AG04449 (cell line): ENCODE data around the gene GALK1.

Experiments used
- CTCF ChIA-PET: fragments of 350-600 bp; formaldehyde crosslinking; extraction: SDS; loops from one replicate; lab custom pipeline; 2021; ENCODE audit warnings: antibody characterized with exemption; lab: Yijun Ruan, JAX
- POLR2A ChIA-PET: fragments of 400-600, 350-600 bp; formaldehyde crosslinking; extraction: SDS; loops from one replicate; lab custom pipeline; 2020; ENCODE audit warnings: antibody characterized with exemption, inconsistent platforms; lab: Yijun Ruan, JAX
- DNase-seq: peaks from one replicate; pipeline ENCODE4 v3.0.0-alpha.2; 2010; ENCODE audit warnings: low read depth, low spot score
- H3K4me3 ChIP-seq: 2 replicates; pipeline ENCODE4 v1.5.1; 2011; ENCODE audit warnings: low read depth, mild to moderate bottlenecking, control low read depth, low read length
- TF ChIP-seq, protein P1 (sequence below): IDR thresholded peaks from one replicate; pipeline ENCODE4 v1.5.1; 2011; ENCODE audit warnings: mild to moderate bottlenecking, moderate library complexity, low read length, control low read depth, inconsistent platforms; ENCODE audit not compliant: insufficient read depth; ENCODE audit errors: missing control alignments

The GALK1 gene

DNA sequence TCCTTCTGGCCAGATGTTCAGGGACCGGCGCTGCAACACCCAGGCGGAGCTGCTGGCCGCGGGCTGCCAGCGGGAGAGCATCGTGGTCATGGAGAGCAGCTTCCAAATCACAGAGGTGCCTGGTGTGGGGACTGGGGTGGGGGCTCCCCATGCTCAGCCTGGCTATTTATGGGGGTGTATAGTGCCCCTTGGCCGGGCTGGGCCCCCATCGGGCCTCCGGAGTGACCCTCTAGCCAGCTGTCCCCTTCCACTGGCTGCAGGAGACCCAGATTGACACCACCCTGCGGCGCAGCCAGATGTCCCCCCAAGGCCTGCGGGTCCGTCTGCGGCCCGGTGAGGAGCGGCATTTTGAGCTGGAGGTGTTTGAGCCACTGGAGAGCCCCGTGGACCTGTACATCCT is 37.6 kb downstream of the GALK1 start:
- no peak for DNase-seq
- TF ChIP-seq, protein P1, sequence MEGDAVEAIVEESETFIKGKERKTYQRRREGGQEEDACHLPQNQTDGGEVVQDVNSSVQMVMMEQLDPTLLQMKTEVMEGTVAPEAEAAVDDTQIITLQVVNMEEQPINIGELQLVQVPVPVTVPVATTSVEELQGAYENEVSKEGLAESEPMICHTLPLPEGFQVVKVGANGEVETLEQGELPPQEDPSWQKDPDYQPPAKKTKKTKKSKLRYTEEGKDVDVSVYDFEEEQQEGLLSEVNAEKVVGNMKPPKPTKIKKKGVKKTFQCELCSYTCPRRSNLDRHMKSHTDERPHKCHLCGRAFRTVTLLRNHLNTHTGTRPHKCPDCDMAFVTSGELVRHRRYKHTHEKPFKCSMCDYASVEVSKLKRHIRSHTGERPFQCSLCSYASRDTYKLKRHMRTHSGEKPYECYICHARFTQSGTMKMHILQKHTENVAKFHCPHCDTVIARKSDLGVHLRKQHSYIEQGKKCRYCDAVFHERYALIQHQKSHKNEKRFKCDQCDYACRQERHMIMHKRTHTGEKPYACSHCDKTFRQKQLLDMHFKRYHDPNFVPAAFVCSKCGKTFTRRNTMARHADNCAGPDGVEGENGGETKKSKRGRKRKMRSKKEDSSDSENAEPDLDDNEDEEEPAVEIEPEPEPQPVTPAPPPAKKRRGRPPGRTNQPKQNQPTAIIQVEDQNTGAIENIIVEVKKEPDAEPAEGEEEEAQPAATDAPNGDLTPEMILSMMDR: no peak
- ChIA-PET POLR2A (no interaction called here), CTCF (interaction anchor here (1.0 to 1.9 kb wide), 5 partner anchors 9 to 94 kb away, joined by 3 to 12 read pairs (median 3); partner anchors contain the start of gene SMIM5)
- no peak overlapping the region for H3K4me3 ChIP-seq

DNA sequence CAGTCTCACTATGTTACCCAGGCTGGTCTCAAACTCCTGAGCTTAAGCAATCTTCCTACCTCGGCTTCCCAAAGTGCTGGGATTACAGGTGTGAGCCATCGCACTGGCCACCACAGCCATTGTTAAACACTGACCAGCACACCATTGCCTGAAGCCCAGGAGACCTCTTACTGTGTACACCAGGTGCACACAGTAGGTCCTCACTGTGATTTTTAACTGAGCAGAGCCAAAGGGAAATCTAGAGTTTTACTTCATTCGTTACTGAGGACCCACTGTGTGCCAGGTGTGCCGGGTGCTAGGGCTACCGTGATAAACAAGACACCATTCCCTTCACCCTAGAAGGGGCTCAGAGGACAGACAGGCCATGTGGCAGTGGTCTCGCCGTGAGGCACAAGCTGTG is 39.5 kb downstream of the GALK1 start:
- DNase-seq: no peak
- no peak overlapping the region for H3K4me3 ChIP-seq
- ChIA-PET POLR2A (no interaction called here), CTCF (interaction anchor here (0.9 to 2.8 kb wide), 5 partner anchors 22 to 92 kb away, joined by 3 to 13 read pairs (median 6); partner anchors contain the start of gene SMIM5)
- TF ChIP-seq, protein P1: no peak

DNA sequence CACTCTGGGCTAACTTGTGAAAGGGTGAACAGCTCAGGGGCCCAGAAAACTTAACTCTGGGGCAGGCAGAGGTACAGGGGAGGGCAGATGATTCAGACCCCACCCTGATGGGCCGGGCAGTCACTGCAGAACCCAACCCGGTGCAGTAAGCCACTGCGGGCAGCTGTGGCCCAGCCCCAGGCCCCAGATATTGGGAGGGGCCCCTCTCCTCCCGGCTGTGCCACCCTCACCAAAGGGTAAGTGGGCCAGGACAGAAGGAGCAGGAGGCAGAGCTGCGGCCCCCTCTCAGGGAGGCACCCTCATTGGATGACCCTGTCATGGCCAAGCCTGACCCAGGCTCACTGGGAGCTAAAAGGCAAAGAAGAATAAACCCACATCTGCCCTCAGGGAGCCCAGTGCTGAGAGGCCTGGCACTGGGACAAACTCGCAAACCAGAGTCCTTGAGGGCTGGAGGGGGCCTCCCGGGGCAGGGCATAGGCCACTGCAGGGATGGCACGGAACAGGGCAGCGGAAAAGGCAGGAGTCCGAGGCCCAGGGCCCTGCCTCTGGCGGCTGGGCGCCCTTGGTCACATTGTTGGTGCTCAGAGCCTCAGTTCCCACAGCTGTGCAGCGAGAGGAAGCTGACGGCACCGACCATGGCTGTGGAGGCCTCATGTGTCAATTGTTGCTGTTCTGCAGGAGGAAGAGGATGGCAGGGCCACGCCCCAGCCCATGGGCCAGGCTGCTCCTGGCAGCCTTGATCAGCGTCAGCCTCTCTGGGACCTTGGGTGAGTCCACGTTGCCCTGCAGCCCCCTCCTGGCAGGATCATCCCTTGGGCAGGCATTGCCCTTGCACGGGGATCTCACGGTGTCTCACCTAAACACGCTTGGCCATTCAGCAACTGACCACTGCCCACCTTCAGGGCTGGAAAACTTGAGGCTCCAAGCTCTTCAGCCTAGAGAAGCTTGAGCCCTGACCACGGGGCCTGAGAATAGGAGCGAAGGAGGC is 40.7 kb downstream of the GALK1 start:
- no peak for DNase-seq
- TF ChIP-seq, protein P1: no peak
- no peak overlapping the region for H3K4me3 ChIP-seq
- ChIA-PET POLR2A (interaction anchor here (0.5 kb wide), 1 partner anchor 37 kb away, joined by 3 read pairs; no protein-coding TSS in a partner anchor), CTCF (interaction anchor here (0.9 to 2.8 kb wide), 6 partner anchors 23 to 91 kb away, joined by 4 to 13 read pairs (median 6); partner anchors contain the start of gene SMIM5)

DNA sequence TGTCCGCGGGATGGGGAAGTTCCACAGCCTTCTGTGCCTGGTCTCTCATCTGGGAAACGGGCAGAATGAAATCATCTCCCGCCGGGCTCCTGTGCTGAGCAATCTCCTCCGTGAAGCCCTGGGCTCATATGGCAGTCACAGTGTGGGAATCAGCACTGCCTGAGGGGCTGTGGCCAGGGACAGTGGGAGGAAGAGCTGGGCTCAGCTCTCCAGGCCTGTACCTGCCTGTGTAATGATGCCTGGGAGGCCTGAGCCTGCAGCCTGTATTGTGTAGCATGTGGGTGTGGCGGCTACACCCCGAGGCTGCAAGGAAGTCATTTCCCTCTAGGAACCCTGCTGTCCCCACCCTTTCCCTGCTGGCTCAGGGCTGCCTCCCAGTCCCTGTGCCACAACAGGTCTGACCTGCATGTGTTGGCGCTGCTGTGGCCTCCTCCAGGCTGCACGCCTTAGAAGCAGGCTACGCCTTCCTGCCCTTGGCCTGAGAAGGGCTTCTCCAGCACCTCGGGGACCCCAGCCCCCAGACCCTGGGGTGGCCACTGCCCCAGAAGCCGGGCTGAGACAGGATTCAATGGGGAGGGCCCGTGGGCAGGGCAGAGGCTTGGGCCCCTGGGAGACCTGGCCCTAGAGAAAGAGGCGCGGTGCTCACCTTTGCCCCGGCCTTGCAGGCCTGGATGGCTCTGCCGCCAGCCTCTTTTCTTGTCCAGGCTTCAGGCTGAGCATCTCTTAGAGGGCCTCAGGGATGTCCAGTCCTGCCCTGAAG is 41.6 kb downstream of the GALK1 start:
- H3K4me3 ChIP-seq: no peak overlapping the region
- POLR2A ChIA-PET: no interaction called here
- TF ChIP-seq, protein P1: no peak
- CTCF ChIA-PET: interaction anchor here (1.5 to 2.8 kb wide), 5 partner anchors 24 to 90 kb away, joined by 5 to 13 read pairs (median 10); partner anchors contain the start of gene SMIM5
- no peak for DNase-seq

DNA sequence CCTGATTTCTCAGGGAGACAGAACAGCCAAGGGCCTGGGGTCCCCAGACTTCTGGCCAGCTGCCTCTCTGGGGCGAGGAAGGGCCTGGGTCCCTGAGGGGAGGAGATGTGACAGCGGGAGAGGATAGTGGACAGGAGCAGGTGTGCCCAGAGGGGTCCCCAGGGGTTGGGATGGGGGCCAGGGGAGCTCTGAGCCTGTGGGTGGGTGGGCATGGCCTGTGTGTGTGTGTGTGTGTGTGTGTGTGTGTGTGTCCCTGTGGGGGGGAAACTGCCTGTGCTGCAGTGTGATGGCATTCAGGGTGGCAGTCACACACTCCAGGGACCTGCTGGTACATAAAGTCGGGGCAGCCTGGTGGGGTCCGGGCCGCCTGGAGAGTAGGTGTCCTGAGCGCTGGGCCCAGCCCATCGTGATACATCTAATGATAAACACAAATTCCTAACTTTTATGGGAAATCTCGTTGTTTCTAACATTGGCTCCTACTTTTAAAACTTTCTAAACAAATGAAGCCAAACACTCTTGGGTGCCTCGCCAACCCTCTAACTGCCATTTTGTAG is 42.4 kb downstream of the GALK1 start:
- TF ChIP-seq, protein P1: no peak
- CTCF ChIA-PET: interaction anchor here (1.5 to 2.4 kb wide), 3 partner anchors 25 to 89 kb away, joined by 5 to 11 read pairs (median 10); partner anchors contain the start of gene SMIM5
- DNase-seq: no peak
- POLR2A ChIA-PET: no interaction called here
- H3K4me3 ChIP-seq: no peak overlapping the region
